ENCODE results near the gene POGZ.
A peak's percentile ranks its signal among the peaks of the same experiment; 100 is the strongest.

Gene POGZ

DNA sequence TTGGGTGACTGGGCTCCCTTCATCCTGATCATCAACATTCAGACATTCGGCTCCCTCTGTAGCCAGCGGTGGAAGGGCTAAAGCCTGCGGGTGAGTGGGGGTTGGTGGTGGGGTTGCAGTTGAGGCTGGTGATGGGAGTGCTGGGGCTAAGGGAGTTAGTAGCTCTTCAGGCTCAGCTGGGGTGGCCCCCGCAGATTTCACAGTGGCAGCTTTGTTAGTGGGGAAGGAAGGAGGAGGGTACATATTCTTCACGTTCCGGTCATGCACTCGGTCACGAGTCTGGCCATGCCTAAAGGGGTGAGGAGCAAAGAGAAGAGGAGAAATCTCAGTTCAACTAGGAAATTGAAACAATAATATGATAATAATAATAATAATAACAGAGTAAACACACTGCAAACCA, 53.1 kb downstream of the POGZ start:
- TF ChIP-seq, protein P1, sequence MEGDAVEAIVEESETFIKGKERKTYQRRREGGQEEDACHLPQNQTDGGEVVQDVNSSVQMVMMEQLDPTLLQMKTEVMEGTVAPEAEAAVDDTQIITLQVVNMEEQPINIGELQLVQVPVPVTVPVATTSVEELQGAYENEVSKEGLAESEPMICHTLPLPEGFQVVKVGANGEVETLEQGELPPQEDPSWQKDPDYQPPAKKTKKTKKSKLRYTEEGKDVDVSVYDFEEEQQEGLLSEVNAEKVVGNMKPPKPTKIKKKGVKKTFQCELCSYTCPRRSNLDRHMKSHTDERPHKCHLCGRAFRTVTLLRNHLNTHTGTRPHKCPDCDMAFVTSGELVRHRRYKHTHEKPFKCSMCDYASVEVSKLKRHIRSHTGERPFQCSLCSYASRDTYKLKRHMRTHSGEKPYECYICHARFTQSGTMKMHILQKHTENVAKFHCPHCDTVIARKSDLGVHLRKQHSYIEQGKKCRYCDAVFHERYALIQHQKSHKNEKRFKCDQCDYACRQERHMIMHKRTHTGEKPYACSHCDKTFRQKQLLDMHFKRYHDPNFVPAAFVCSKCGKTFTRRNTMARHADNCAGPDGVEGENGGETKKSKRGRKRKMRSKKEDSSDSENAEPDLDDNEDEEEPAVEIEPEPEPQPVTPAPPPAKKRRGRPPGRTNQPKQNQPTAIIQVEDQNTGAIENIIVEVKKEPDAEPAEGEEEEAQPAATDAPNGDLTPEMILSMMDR (IDR thresholded peaks at IDR 0.05), result no peak

- TF ChIP-seq, protein P1 (IDR thresholded peaks at IDR 0.05), result no peak
These were observed 53.9 kb downstream of the POGZ start for GRCh38 chr1:151405187-151405951.

GRCh38 chr1:151403612-151404011, 55.7 kb downstream of the POGZ start:
- TF ChIP-seq, protein P1 (IDR thresholded peaks at IDR 0.05), result no peak

GRCh38 chr1:151402764-151403163, 56.5 kb downstream of the POGZ start:
- TF ChIP-seq, protein P1 (IDR thresholded peaks at IDR 0.05), result no peak

GRCh38 chr1:151401860-151402259, 57.4 kb downstream of the POGZ start:
- TF ChIP-seq, protein P1 (IDR thresholded peaks at IDR 0.05), result no peak

GRCh38 chr1:151401125-151401788, 58.0 kb downstream of the POGZ start:
- TF ChIP-seq, protein P1 (IDR thresholded peaks at IDR 0.05), result no peak

GRCh38 chr1:151399324-151400171, 59.7 kb downstream of the POGZ start, which contains the start of gene PSMB4:
Gene PSMB4, plus strand, starts transcription at chr1:151399573. Its CDS starts 15 bp downstream, at chr1:151399588.
- TF ChIP-seq, protein P1 (IDR thresholded peaks at IDR 0.05), result peak; percentile 50; the same call in 1 of the 2 replicates
